AML-193 (cell line): ENCODE results near the gene ATAD1.
"Not testable (repeated sequence)": the region's sequence is repeated elsewhere in the genome, so short reads cannot be mapped to it uniquely, and the experiment has no call there.

ENCODE experiments used
- DNase-seq, 2 experiments: peaks; one replicate each; lab custom pipeline; 2025; lab: John Stamatoyannopoulos, UW

ATAD1 gene

GRCh38 chr10:87803328-87803727 lies 14.7 kb downstream of the ATAD1 start:
- DNase-seq: no peak

GRCh38 chr10:87801813-87802435 lies 16.1 kb downstream of the ATAD1 start:
- DNase-seq: not testable (repeated sequence)

GRCh38 chr10:87799860-87800259 lies 18.2 kb downstream of the ATAD1 start:
- no peak for DNase-seq

- DNase-seq: no peak
Observed at GRCh38 chr10:87798082-87798481, 19.9 kb downstream of the ATAD1 start.

GRCh38 chr10:87794285-87794684 lies 23.7 kb downstream of the ATAD1 start:
- no peak for DNase-seq

GRCh38 chr10:87790185-87790584 lies 27.8 kb downstream of the ATAD1 start:
- no peak for DNase-seq

GRCh38 chr10:87786421-87786820 lies 31.6 kb downstream of the ATAD1 start:
- no peak for DNase-seq

GRCh38 chr10:87782721-87783120 lies 35.3 kb downstream of the ATAD1 start:
- DNase-seq: no peak

GRCh38 chr10:87781545-87781944 lies 36.5 kb downstream of the ATAD1 start:
- DNase-seq: no peak

- DNase-seq: no peak
Observed at GRCh38 chr10:87776328-87776727, 41.7 kb downstream of the ATAD1 start.

GRCh38 chr10:87775766-87776165 lies 42.3 kb downstream of the ATAD1 start:
- DNase-seq: no peak

GRCh38 chr10:87771871-87772500 lies 46.0 kb downstream of the ATAD1 start:
- DNase-seq: peak; percentile 20 to 55

- DNase-seq: no peak
Observed at GRCh38 chr10:87767253-87767652, 50.8 kb downstream of the ATAD1 start.

GRCh38 chr10:87765666-87766376 lies 52.2 kb downstream of the ATAD1 start:
- no peak for DNase-seq

- DNase-seq: no peak
Observed at GRCh38 chr10:87764072-87764934, 53.7 kb downstream of the ATAD1 start.

- no peak for DNase-seq
Observed at GRCh38 chr10:87763086-87763861, 54.8 kb downstream of the ATAD1 start.

GRCh38 chr10:87761892-87762291 lies 56.1 kb downstream of the ATAD1 start:
- DNase-seq: no peak

GRCh38 chr10:87761153-87761552 lies 56.9 kb downstream of the ATAD1 start:
- no peak for DNase-seq

GRCh38 chr10:87760195-87760905 lies 57.7 kb downstream of the ATAD1 start:
- DNase-seq: peak; percentile 35 to 48

- DNase-seq: no peak
Observed at GRCh38 chr10:87759551-87759950, 58.5 kb downstream of the ATAD1 start.

GRCh38 chr10:87757685-87758084 lies 60.3 kb downstream of the ATAD1 start:
- no peak for DNase-seq
